GM19467 (cell line): ENCODE data around the gene OR8D1.
"Not testable (repeated sequence)": the region's sequence is repeated elsewhere in the genome, so short reads cannot be mapped to it uniquely, and the experiment has no call there.

Experiments used
- ATAC-seq: cut with Tn5 transposase; IDR thresholded peaks from one replicate; pipeline ENCODE4 v1.9.1; 2021; ENCODE audit warnings: mild to moderate bottlenecking, moderate library complexity; ENCODE audit not compliant: unreplicated experiment

OR8D1 gene

GRCh38 chr11:124294687-124295086, 19.1 kb downstream of the OR8D1 start:
- no peak for ATAC-seq

- ATAC-seq, result no peak
These were observed 28.0 kb downstream of the OR8D1 start for GRCh38 chr11:124285610-124286344.

GRCh38 chr11:124278261-124278660, 35.5 kb downstream of the OR8D1 start:
- no peak for ATAC-seq

GRCh38 chr11:124277804-124278203, 35.9 kb downstream of the OR8D1 start:
- no peak for ATAC-seq

GRCh38 chr11:124277207-124277606, 36.5 kb downstream of the OR8D1 start:
- no peak for ATAC-seq

- ATAC-seq, result no peak
These were observed 37.7 kb downstream of the OR8D1 start for GRCh38 chr11:124276081-124276480.

GRCh38 chr11:124274000-124274399, 39.7 kb downstream of the OR8D1 start:
- ATAC-seq, result no peak

- ATAC-seq, result not testable (repeated sequence)
These were observed 42.9 kb downstream of the OR8D1 start for GRCh38 chr11:124270886-124271285.

GRCh38 chr11:124265041-124265440, 48.7 kb downstream of the OR8D1 start:
- ATAC-seq, result not testable (repeated sequence)

GRCh38 chr11:124256076-124256475, 57.7 kb downstream of the OR8D1 start, which contains the start of gene OR8G5:
Gene OR8G5, plus strand, starts transcription at chr11:124256376. Its CDS starts 8,556 bp downstream, at chr11:124264932.
- no peak for ATAC-seq
